Kidney (tissue), 14 donors: ENCODE results near the gene FBXO24. TPM values are rescaled to one million over a fixed set of nuclear protein-coding genes. Genes with fewer than 3 reads are reported as not detected.
A peak's percentile ranks its signal among the peaks of the same experiment; 100 is the strongest.

Source experiments
- DNase-seq, 5 donors: peaks; one replicate each; pipeline ENCODE4 v3.0.0-alpha.2; 2013 to 2020
- FAIRE-seq: peaks from 2 replicates; lab custom pipeline; 2012; peaks lifted over from hg19 to GRCh38; lab: Jason Lieb, UNC
- H3K27ac ChIP-seq, 2 donors: one replicate each; pipeline ENCODE4 v1.7.0; 2013; ENCODE audit warnings: low read depth in 2 of 2, low read length in 2 of 2, inconsistent platforms in 1 of 2
- H3K27me3 ChIP-seq: one replicate; pipeline ENCODE4 v1.7.1; 2013; ENCODE audit warnings: low read length, inconsistent platforms; ENCODE audit not compliant: control insufficient read depth, insufficient read depth
- H3K36me3 ChIP-seq, 3 donors: one replicate each; pipeline versions ENCODE4 v1.7.0 to v1.7.1; 2013; ENCODE audit warnings: low read length in 3 of 3, control low read depth in 1 of 3, inconsistent platforms in 1 of 3; ENCODE audit not compliant: insufficient read depth in 3 of 3, control insufficient read depth in 2 of 3
- H3K4me1 ChIP-seq, 3 donors: one replicate each; pipeline versions ENCODE4 v1.7.0 to v1.7.1; 2013; ENCODE audit warnings: low read length in 3 of 3, inconsistent platforms in 1 of 3, low read depth in 1 of 3; ENCODE audit not compliant: control insufficient read depth in 2 of 3, insufficient read depth in 2 of 3
- H3K4me3 ChIP-seq, 3 donors: one replicate each; pipeline versions ENCODE4 v1.7.0 to v1.8.1; 2013; ENCODE audit warnings: low read length in 3 of 3, control low read depth in 1 of 3, inconsistent platforms in 1 of 3
- H3K9ac ChIP-seq, 3 donors: one replicate each; pipeline versions ENCODE4 v1.7.0 to v1.7.1; 2013; ENCODE audit warnings: low read length in 3 of 3, control low read depth in 1 of 3, inconsistent platforms in 1 of 3
- H3K9me3 ChIP-seq, 3 donors: one replicate each; pipeline versions ENCODE4 v1.7.0 to v1.7.1; 2013; ENCODE audit warnings: low read length in 3 of 3, control low read depth in 1 of 3, inconsistent platforms in 1 of 3; ENCODE audit not compliant: control insufficient read depth in 2 of 3, insufficient read depth in 1 of 3
- intact Hi-C: fragments of 100-400 bp; cut with DNase I; formaldehyde crosslinking; loops from one replicate; pipeline ENCODE4 v1.11.1; 2022
- polyA plus RNA-seq: library from polyadenylated mRNA; stranded (reverse); fragments of 350-450 nt; fragmentation: Illumina TruSeq; extraction: RNeasy Lipid Tissue Mini Kit (QIAGEN cat#74804); gene quantifications from one replicate; pipeline ENCODE4 v1.2.3, GENCODE V29; 2014; ENCODE audit warnings: low read depth, low replicate concordance; ENCODE audit not compliant: insufficient read depth
- total RNA-seq: library from RNA; stranded (reverse); fragmentation: NEBNext Ultra II Directional; extraction: Animal tissue kit (Norgen Biotek cat#: 25700); gene quantifications from one replicate; pipeline ENCODE4 v1.2.1, GENCODE V29; 2021
- TF ChIP-seq, protein P1 (sequence below): IDR thresholded peaks from 3 replicates; pipeline ENCODE4 v1.5.1; 2012; ENCODE audit warnings: mild to moderate bottlenecking, moderate library complexity, borderline replicate concordance; ENCODE audit not compliant: insufficient read depth; ENCODE audit errors: extremely low read depth
- donor health status: control.
- donor health status: control.
- donor health status: control.
- donor health status: control.
- donor health status: control.
- donor health status: DM: yes; HTN: yes; CAD: no.
- donor health status: Normal renal cell carcinoma (clear cell type).

FBXO24 gene
- total and polyA plus RNA-seq, 2 donors from 2014 or later: 0.60 to 0.95 TPM

DNA sequence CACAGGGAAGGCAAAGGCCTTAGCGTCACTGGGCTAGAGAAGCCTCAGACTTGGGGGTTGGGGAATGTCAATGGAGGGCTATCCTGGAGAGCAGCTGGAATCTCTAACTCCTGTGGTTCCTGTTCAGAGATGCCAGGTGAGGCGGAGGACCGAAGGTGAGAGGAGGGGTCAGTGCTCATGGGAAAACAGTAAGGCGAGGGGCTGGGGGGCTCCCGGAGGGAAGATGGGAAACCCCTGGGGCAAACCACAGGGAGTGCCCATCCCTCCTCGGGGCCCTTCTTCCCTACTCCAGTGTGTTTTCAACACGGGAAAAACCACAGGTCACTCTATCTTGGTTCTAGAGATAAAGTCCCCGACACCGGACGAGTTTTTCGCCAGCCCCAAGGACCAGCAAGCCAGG lies 3.5 kb upstream of the FBXO24 start:
- Histone ChIP-seq H3K27me3 (no peaks in the 10 kb centered on the region), H3K36me3 (peaks cover 10 to 30% (median 30%) of the 10 kb centered on the region in 3 donors), H3K9me3 (no peaks in the 10 kb centered on the region), H3K9ac (no peak overlapping the region), H3K4me3 (no peak overlapping the region), H3K4me1 (peaks cover 0 to 27% (median 7%) of the 10 kb centered on the region in 3 donors), H3K27ac (no peak overlapping the region)
- intact Hi-C loops: no loop called here
- FAIRE-seq: no peak
- TF ChIP-seq, protein P1, sequence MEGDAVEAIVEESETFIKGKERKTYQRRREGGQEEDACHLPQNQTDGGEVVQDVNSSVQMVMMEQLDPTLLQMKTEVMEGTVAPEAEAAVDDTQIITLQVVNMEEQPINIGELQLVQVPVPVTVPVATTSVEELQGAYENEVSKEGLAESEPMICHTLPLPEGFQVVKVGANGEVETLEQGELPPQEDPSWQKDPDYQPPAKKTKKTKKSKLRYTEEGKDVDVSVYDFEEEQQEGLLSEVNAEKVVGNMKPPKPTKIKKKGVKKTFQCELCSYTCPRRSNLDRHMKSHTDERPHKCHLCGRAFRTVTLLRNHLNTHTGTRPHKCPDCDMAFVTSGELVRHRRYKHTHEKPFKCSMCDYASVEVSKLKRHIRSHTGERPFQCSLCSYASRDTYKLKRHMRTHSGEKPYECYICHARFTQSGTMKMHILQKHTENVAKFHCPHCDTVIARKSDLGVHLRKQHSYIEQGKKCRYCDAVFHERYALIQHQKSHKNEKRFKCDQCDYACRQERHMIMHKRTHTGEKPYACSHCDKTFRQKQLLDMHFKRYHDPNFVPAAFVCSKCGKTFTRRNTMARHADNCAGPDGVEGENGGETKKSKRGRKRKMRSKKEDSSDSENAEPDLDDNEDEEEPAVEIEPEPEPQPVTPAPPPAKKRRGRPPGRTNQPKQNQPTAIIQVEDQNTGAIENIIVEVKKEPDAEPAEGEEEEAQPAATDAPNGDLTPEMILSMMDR: no peak
- peak in 2 of 5 donors; percentile 47 to 76 for DNase-seq

DNA sequence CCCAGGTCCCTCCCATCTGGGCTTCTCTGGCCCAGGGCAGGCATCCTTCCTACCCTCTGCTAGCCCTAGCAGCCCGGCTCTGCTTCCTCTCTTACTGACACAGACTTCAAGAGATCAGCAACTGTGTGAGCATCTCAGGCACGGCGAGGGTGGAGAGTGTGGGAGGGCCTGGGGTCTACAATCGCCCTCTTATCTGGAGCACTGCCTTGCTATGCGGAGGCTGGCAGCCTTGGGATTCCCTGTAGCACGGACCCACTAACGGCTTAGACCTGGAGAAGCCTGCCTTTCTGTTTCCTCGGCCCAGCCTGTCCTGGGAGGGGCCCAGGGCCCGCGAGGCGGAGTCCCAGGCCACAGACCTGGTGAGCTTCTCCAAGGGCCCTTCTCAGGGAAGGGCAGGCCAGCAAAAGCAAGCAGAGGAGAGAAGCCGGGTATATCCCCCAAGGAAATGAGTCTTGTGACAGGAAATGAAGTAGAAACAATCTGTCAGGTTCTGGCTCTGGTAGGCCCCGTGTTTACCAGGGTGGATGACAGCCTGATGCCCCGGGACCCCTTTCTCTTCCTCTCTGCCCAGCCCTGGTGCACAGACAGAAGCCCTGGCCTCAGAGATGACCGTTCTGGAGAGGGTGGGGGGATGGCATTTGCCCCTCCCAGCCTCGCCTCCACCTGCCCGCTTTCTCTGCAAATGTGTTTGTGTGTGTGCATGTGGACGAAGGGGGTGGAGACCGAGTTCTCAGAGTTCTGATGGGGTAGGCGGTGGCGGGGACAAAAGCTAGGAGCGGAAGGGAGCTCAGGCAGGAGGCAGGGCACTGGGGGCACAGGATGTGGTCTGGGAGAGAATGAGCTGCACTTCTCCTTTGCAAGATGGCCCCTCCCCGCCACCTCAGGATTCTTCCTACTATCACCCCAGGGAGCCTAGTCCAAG lies 2.7 kb upstream of the FBXO24 start:
- TF ChIP-seq, protein P1: no peak
- Histone ChIP-seq H3K27ac (peak overlapping the region in 1 of 2 donors; percentile 54), H3K9ac (peak overlapping the region; percentile 22 to 40 (median 31)), H3K4me1 (peaks cover 0 to 27% (median 7%) of the 10 kb centered on the region in 3 donors), H3K36me3 (peaks cover 10 to 26% (median 23%) of the 10 kb centered on the region in 3 donors), H3K4me3 (peak overlapping the region in 2 of 3 donors; percentile 39 to 47), H3K9me3 (no peaks in the 10 kb centered on the region), H3K27me3 (no peaks in the 10 kb centered on the region)
- intact Hi-C loops: no loop called here
- FAIRE-seq: no peak
- peak in 2 of 5 donors; percentile 63 to 88 for DNase-seq

DNA sequence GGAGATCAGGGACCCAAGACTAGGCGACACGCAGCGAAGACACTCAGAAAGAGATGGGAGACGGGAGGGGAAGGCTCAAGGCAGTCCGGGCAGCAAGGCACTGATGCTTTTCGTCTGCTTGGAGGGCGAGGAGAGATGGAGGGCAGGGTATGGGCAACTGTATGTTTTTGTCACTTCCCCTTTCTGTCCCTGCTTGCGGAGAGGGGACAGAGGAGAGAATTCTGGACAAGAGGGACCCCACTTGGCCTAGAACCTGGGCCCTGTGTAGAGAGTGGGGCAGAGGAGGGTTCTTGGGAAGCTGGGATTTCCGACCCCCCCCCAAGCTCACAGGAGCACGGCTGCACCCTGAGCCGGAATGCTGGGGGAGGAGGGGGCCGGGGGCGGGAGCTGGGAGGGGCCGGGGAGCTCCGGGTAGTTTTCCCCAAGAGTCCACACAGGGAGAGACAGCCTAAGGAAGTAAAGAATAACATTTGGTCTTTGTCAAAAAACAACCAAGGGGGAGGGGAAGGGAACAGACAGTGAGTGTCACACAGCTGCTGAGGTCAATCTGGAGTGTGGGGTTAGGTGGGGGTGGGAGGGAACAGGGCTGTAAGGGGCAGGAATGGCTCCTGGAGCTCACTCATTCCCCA lies 2.0 kb upstream of the FBXO24 start:
- Histone ChIP-seq H3K27ac (peak overlapping the region; percentile 95 to 96), H3K9me3 (no peaks in the 10 kb centered on the region), H3K27me3 (no peaks in the 10 kb centered on the region), H3K4me1 (peaks cover 0 to 27% (median 7%) of the 10 kb centered on the region in 3 donors), H3K9ac (peak overlapping the region; percentile 22 to 68 (median 37)), H3K4me3 (peak overlapping the region; percentile 40 to 98 (median 92)), H3K36me3 (peaks cover 10 to 22% (median 21%) of the 10 kb centered on the region in 3 donors)
- TF ChIP-seq, protein P1: no peak
- DNase-seq (peak in 3 of 5 donors; percentile 70 to 88 (median 73)), FAIRE-seq (no peak)
- intact Hi-C loops: no loop called here
